Measurements from ENCODE around the gene MAP3K6.
A peak's percentile ranks its signal among the peaks of the same experiment; 100 is the strongest.
"Not testable (repeated sequence)": the region's sequence is repeated elsewhere in the genome, so short reads cannot be mapped to it uniquely, and the experiment has no call there.

The MAP3K6 gene

DNA sequence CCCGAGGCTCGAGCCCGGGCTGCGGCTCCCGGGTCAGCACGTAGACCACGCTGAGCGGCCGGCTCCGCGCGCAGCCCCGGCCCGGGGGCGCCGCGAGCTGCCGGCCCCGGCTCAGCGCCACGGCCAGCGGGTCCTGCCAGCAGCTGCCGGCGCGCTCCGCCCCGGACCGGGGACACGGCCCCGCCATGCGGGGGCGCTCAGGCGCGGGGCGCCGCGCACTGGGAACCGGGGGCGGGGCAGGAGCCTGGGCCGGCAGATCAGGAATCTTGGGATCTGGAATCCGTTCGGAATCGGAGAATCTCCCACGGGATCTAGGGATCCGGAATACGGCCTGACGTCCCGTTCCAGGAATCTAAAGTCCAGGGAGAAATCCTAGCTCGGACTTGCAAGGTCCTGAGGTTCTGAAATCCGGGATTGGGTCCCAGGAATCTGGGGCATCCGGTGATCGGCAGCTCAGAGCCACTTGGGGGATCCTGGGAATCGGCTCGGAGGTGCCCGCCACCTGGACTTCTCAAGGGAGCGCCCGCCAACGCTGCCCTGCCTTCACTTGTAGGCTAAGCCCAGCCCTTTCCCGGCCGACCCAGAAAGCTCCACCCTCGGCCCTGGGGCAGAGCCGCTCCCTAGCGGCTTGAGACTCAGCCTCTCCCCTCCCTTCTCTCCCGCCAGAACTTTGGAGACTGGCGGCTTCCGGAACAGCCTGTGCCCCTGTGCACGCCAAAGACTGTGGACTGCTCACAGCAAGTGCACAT is at the start of gene MAP3K6:
Gene MAP3K6, minus strand, starts transcription at position 551 of the 749 bp plus-strand sequence. Its CDS starts 364 bp downstream, at position 187.
- H3K4me3 Mint-ChIP-seq = peak within 1 kb of the TSS; percentile 92
- no peaks in the 10 kb centered on the region for H3K36me3 Mint-ChIP-seq (ENCODE audit: low read depth)
- H3K27ac Mint-ChIP-seq = peak within 1 kb of the TSS; percentile 88
- H3K4me1 Mint-ChIP-seq (ENCODE audit: low read depth) = peaks cover 27% of the 10 kb centered on the region
- H3K9me3 Mint-ChIP-seq = no peaks in the 10 kb centered on the region
- H3K27me3 Mint-ChIP-seq (ENCODE audit: low read depth) = no peaks in the 10 kb centered on the region

DNA sequence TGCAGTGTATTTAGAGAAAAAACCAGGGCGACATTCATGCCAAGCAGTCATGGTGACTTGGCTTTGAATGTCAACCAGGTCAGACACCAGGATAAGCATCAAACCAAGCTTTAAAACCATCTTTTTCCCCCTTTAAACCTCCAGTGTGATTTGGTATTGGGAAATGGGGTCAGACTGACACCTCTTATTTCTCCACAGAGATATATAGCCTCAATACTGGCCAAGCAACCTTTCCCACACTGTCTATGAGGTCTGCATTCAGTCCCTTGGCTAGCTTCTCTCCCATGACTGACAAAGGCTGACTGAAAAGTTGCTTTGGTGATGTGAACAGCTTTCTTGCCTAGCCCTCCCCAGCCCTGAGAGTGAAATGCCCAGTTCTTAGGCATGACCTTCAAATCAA is 47.3 kb upstream of the MAP3K6 start:
- Mint-ChIP-seq H3K27me3 (ENCODE audit: low read depth) (no peaks in the 10 kb centered on the region), H3K9me3 (no peaks in the 10 kb centered on the region), H3K27ac (no peak overlapping the region), H3K4me3 (no peak overlapping the region), H3K36me3 (ENCODE audit: low read depth) (peaks cover 64% of the 10 kb centered on the region), H3K4me1 (ENCODE audit: low read depth) (peaks cover 25% of the 10 kb centered on the region)

GRCh38 chr1:27413004-27413403 is 46.2 kb upstream of the MAP3K6 start:
- Mint-ChIP-seq H3K36me3 (ENCODE audit: low read depth) (peaks cover 64% of the 10 kb centered on the region), H3K27me3 (ENCODE audit: low read depth) (no peaks in the 10 kb centered on the region), H3K4me3 (no peak overlapping the region), H3K4me1 (ENCODE audit: low read depth) (peaks cover 15% of the 10 kb centered on the region), H3K9me3 (no peaks in the 10 kb centered on the region), H3K27ac (no peak overlapping the region)

- H3K36me3 Mint-ChIP-seq (ENCODE audit: low read depth) = peaks cover 66% of the 10 kb centered on the region
- no peaks in the 10 kb centered on the region for H3K9me3 Mint-ChIP-seq
- no peak overlapping the region for H3K4me3 Mint-ChIP-seq
- peaks cover 14% of the 10 kb centered on the region for H3K4me1 Mint-ChIP-seq (ENCODE audit: low read depth)
- no peak overlapping the region for H3K27ac Mint-ChIP-seq
- no peaks in the 10 kb centered on the region for H3K27me3 Mint-ChIP-seq (ENCODE audit: low read depth)
Measured at GRCh38 chr1:27412502-27412901, 45.7 kb upstream of the MAP3K6 start.

DNA sequence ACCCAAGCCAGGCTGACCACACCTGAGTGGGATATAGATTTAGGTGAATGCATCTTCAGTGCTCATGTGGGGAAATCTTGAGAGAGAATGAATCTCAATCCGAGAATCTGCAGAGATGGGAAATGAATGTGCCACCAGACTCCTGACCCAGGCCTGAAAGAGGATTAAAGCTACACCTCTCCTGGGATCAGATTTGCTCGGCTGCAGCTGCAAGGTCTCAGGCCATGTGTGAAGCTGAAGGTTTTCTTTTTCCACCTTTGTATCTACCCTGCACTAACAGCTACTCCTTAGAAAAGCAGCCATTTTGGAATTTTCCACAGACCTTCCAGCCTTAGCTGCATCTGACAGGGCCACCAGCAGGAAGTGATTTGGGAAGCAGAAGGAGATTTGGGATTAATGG is 43.9 kb upstream of the MAP3K6 start:
- no peaks in the 10 kb centered on the region for H3K4me1 Mint-ChIP-seq (ENCODE audit: low read depth)
- H3K27me3 Mint-ChIP-seq (ENCODE audit: low read depth) = no peaks in the 10 kb centered on the region
- H3K4me3 Mint-ChIP-seq = no peak overlapping the region
- no peaks in the 10 kb centered on the region for H3K9me3 Mint-ChIP-seq
- H3K27ac Mint-ChIP-seq = no peak overlapping the region
- H3K36me3 Mint-ChIP-seq (ENCODE audit: low read depth) = peaks cover 54% of the 10 kb centered on the region

DNA sequence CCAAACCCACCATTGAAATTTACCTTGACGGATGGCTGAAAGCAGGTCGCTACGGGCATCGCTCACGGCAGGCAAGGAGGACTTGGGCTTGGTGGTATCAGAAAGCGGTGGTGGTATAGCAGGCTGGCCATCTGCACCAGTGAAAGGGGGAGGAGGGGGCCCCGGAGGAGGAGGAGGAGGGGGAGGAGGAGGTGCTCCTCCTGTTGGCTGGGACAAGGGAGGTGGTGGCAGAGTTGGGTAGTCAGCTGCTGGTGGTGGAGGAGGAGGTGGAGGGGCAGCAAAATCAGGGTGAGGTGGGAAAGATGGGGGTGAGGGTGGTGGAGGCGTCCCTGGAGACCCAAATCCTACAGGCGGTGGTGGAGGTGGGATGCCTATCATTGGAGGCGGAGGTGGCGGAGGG is 42.9 kb upstream of the MAP3K6 start:
- no peak overlapping the region for H3K4me3 Mint-ChIP-seq
- H3K36me3 Mint-ChIP-seq (ENCODE audit: low read depth) = peaks cover 45% of the 10 kb centered on the region
- H3K4me1 Mint-ChIP-seq (ENCODE audit: low read depth) = no peaks in the 10 kb centered on the region

GRCh38 chr1:27408151-27408550 is 41.4 kb upstream of the MAP3K6 start:
- Mint-ChIP-seq H3K9me3 (no peaks in the 10 kb centered on the region), H3K4me1 (ENCODE audit: low read depth) (peaks cover 2% of the 10 kb centered on the region), H3K27me3 (ENCODE audit: low read depth) (no peaks in the 10 kb centered on the region), H3K4me3 (no peak overlapping the region), H3K27ac (no peak overlapping the region), H3K36me3 (ENCODE audit: low read depth) (peaks cover 36% of the 10 kb centered on the region)

More for the DNA sequence above, 42.9 kb upstream of the MAP3K6 start:
- Mint-ChIP-seq H3K27ac (no peak overlapping the region), H3K9me3 (no peaks in the 10 kb centered on the region), H3K27me3 (ENCODE audit: low read depth) (no peaks in the 10 kb centered on the region)

- peaks cover 28% of the 10 kb centered on the region for H3K36me3 Mint-ChIP-seq (ENCODE audit: low read depth)
- not testable (repeated sequence) for H3K9me3 Mint-ChIP-seq; H3K4me1 Mint-ChIP-seq (ENCODE audit: low read depth); H3K27ac Mint-ChIP-seq; H3K27me3 Mint-ChIP-seq (ENCODE audit: low read depth); H3K4me3 Mint-ChIP-seq
Measured at GRCh38 chr1:27406791-27407190, 40.0 kb upstream of the MAP3K6 start.

- H3K27me3 Mint-ChIP-seq (ENCODE audit: low read depth) = no peaks in the 10 kb centered on the region
- H3K9me3 Mint-ChIP-seq = no peaks in the 10 kb centered on the region
- H3K4me3 Mint-ChIP-seq = no peak overlapping the region
- H3K36me3 Mint-ChIP-seq (ENCODE audit: low read depth) = peaks cover 28% of the 10 kb centered on the region
- no peak overlapping the region for H3K27ac Mint-ChIP-seq
- H3K4me1 Mint-ChIP-seq (ENCODE audit: low read depth) = peaks cover 2% of the 10 kb centered on the region
Measured at GRCh38 chr1:27406362-27406680, 39.6 kb upstream of the MAP3K6 start.

- not testable (repeated sequence) for H3K4me1 Mint-ChIP-seq (ENCODE audit: low read depth); H3K4me3 Mint-ChIP-seq; H3K27ac Mint-ChIP-seq
Measured at GRCh38 chr1:27405598-27406361, 39.0 kb upstream of the MAP3K6 start.

DNA sequence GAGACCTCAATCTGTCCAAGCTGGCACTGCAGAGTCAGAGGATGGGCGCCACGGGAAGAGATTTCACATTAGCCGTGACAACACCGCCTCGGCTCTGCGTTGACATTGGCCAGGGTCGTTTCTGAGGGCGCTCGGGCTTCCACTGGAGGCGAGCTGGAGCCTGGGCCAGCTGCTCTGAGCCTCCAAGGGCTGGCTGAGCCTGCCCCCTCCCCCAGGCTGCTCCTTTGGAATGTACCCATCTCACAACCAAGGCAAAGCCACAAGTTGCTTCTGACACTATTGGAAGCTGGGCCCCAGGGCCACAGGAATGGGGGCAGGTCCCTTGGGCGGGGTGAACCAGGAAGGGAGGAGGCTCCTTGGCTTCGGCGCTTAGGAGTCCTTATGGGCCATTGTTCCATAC is 38.3 kb upstream of the MAP3K6 start:
- no peaks in the 10 kb centered on the region for H3K27me3 Mint-ChIP-seq (ENCODE audit: low read depth)
- H3K4me1 Mint-ChIP-seq (ENCODE audit: low read depth) = peaks cover 2% of the 10 kb centered on the region
- no peak overlapping the region for H3K4me3 Mint-ChIP-seq
- no peaks in the 10 kb centered on the region for H3K9me3 Mint-ChIP-seq
- H3K27ac Mint-ChIP-seq = no peak overlapping the region
- peaks cover 20% of the 10 kb centered on the region for H3K36me3 Mint-ChIP-seq (ENCODE audit: low read depth)

More at GRCh38 chr1:27405598-27406361, 39.0 kb upstream of the MAP3K6 start:
- not testable (repeated sequence) for H3K9me3 Mint-ChIP-seq; H3K27me3 Mint-ChIP-seq (ENCODE audit: low read depth)
- peaks cover 26% of the 10 kb centered on the region for H3K36me3 Mint-ChIP-seq (ENCODE audit: low read depth)

DNA sequence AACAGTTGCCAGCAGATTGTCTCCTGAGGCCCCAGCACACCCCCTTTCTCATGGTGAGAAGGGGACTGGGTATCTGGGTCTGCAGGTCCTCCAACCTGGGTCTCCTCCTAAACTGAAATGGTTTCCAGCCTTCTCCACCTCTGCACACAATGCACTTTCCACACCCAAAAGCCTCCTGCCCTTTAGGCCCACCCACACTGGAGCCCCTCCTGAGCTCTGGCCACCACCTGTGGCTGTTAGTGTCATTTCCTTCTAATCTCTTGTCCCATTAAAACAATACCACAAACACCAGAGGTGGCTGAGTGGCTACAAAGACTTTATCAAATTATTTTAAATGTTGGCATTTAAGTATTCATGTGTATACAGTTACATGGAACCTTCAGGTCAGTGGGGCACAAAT is 37.2 kb upstream of the MAP3K6 start:
- H3K36me3 Mint-ChIP-seq (ENCODE audit: low read depth) = peaks cover 19% of the 10 kb centered on the region
- H3K27me3 Mint-ChIP-seq (ENCODE audit: low read depth) = no peaks in the 10 kb centered on the region
- H3K4me1 Mint-ChIP-seq (ENCODE audit: low read depth) = peaks cover 2% of the 10 kb centered on the region
- no peak overlapping the region for H3K4me3 Mint-ChIP-seq
- H3K9me3 Mint-ChIP-seq = no peaks in the 10 kb centered on the region
- H3K27ac Mint-ChIP-seq = peak overlapping the region; percentile 50

- Mint-ChIP-seq H3K27me3 (ENCODE audit: low read depth) (no peaks in the 10 kb centered on the region), H3K4me3 (no peak overlapping the region), H3K4me1 (ENCODE audit: low read depth) (peaks cover 2% of the 10 kb centered on the region), H3K27ac (no peak overlapping the region), H3K9me3 (no peaks in the 10 kb centered on the region), H3K36me3 (ENCODE audit: low read depth) (peaks cover 13% of the 10 kb centered on the region)
Measured at GRCh38 chr1:27403065-27403726, 36.4 kb upstream of the MAP3K6 start.

DNA sequence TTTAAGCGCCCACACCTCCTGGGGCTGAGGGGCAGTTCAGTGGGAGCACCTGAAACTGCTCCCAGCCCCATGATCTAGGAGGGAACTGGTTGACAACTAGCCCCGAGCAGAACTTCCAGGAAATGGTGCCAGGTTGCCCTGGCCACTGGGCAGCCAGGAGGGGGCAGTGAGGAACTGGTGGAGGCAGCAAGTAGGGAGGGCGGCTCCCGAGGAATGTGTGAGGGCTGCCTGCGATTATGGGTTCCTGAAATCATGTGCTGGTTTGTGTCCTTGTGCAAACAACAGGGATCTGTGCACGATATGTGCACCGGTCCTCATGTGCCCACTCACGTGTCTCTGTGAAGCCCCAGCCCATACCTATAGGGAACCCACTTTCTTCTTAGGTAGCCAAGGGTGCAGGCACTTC is 35.6 kb upstream of the MAP3K6 start:
- Mint-ChIP-seq H3K9me3 (no peaks in the 10 kb centered on the region), H3K36me3 (ENCODE audit: low read depth) (peaks cover 6% of the 10 kb centered on the region), H3K27ac (no peak overlapping the region), H3K4me1 (ENCODE audit: low read depth) (peaks cover 2% of the 10 kb centered on the region), H3K4me3 (no peak overlapping the region), H3K27me3 (ENCODE audit: low read depth) (no peaks in the 10 kb centered on the region)

DNA sequence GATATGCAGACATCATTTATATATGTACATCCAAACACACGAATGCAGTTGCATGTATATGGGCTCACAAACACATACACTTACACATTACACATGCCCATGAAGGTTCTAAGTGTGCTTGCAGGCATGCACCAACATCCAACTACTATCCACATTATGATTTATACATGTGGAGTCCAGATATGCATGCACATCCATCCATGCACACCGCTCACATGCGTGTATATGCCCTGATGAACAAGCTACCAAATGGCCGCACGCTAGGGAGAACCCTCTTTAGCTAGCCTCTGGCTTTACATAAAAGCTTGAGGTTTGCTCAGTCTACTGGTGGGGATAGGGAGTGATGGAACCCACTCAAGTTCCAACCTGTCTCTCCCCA is 34.2 kb upstream of the MAP3K6 start:
- peaks cover 2% of the 10 kb centered on the region for H3K4me1 Mint-ChIP-seq (ENCODE audit: low read depth)
- H3K27me3 Mint-ChIP-seq (ENCODE audit: low read depth) = no peaks in the 10 kb centered on the region
- H3K4me3 Mint-ChIP-seq = no peak overlapping the region
- peaks cover 3% of the 10 kb centered on the region for H3K36me3 Mint-ChIP-seq (ENCODE audit: low read depth)
- H3K27ac Mint-ChIP-seq = no peak overlapping the region
- H3K9me3 Mint-ChIP-seq = no peaks in the 10 kb centered on the region

Data from T-helper 1 cell treated with Interleukin-12 subunit alpha and Interleukin-12 subunit beta and Interleukin-4 antibody, amounts not matched to agents 30 μg/mL and 1 μg/mL, for 36 hours (primary cell).